HCT116 (cell line): ENCODE measurements around the gene PRKN.

ENCODE experiments used
- CEBPB ChIP-seq: IDR thresholded peaks from 2 replicates; pipeline ENCODE4 v1.6.1; 2012; ENCODE audit warnings: low read depth
- POLR2A ChIP-seq: IDR thresholded peaks from 2 replicates; pipeline ENCODE4 v1.7.0; 2011; ENCODE audit warnings: borderline replicate concordance; ENCODE audit not compliant: insufficient read depth, insufficient read length; ENCODE audit errors: extremely low read depth
- ZNF274 ChIP-seq: fragments of 200-500 bp; sonication (Bioruptor generic); IDR thresholded peaks from 2 replicates; pipeline ENCODE4 v1.6.1; 2014; ENCODE audit warnings: mild to moderate bottlenecking, low read depth, low read length, inconsistent platforms
- TF ChIP-seq, protein P1 (sequence below), 3 experiments: fragments of 200-600 bp in 1 of 3; sonication (generic) in 1 of 3; IDR thresholded peaks in 2 of 3; conservative IDR thresholded peaks in 1 of 3; 2 replicates each; pipeline ENCODE4 v1.5.1; 2012 to 2017; ENCODE audit warnings: low read depth in 2 of 3, low read length in 2 of 3, antibody characterized with exemption in 1 of 3, borderline replicate concordance in 1 of 3, control low read depth in 1 of 3, mild to moderate bottlenecking in 1 of 3, mixed read lengths in 1 of 3, mixed run types in 1 of 3, moderate library complexity in 1 of 3; ENCODE audit not compliant: insufficient read depth in 1 of 3
- TF ChIP-seq, protein P2 (sequence below): IDR thresholded peaks from 2 replicates; pipeline ENCODE4 v1.6.1; 2012
- TF ChIP-seq, protein P3 (sequence below): IDR thresholded peaks from 2 replicates; pipeline ENCODE4 v1.6.1; 2012; ENCODE audit warnings: low read depth

DNA sequence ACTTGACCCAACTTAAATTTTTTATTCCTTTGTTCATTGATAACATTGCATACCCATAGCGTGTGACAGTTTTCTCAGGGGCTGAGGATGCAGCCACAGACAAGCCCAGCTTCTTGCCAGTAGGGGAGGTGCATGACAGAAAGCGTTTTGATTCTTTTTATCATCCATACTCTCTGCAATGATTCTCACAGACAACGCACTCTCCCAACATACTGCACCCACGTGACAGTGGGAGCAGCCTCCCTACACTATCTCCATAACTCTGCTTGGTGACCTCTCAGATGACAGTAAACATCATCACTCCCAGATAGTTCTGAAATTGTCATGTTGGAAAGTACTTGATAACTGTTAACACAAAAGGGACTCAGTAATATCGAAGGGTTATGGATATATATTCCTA lies 972.5 kb downstream of the PRKN start:
- no peak for TF ChIP-seq ZNF274
- TF ChIP-seq, protein P1, sequence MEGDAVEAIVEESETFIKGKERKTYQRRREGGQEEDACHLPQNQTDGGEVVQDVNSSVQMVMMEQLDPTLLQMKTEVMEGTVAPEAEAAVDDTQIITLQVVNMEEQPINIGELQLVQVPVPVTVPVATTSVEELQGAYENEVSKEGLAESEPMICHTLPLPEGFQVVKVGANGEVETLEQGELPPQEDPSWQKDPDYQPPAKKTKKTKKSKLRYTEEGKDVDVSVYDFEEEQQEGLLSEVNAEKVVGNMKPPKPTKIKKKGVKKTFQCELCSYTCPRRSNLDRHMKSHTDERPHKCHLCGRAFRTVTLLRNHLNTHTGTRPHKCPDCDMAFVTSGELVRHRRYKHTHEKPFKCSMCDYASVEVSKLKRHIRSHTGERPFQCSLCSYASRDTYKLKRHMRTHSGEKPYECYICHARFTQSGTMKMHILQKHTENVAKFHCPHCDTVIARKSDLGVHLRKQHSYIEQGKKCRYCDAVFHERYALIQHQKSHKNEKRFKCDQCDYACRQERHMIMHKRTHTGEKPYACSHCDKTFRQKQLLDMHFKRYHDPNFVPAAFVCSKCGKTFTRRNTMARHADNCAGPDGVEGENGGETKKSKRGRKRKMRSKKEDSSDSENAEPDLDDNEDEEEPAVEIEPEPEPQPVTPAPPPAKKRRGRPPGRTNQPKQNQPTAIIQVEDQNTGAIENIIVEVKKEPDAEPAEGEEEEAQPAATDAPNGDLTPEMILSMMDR (IDR thresholded peaks at IDR 0.05 in 2 of 3, conservative IDR thresholded peaks at IDR 0.05 in 1 of 3; ENCODE audit: borderline replicate concordance in 1 of 3, insufficient read depth in 1 of 3, low read depth in 2 of 3, low read length in 2 of 3), result no peak
- TF ChIP-seq, protein P2, sequence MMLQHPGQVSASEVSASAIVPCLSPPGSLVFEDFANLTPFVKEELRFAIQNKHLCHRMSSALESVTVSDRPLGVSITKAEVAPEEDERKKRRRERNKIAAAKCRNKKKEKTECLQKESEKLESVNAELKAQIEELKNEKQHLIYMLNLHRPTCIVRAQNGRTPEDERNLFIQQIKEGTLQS, result no peak
- TF ChIP-seq, protein P3, sequence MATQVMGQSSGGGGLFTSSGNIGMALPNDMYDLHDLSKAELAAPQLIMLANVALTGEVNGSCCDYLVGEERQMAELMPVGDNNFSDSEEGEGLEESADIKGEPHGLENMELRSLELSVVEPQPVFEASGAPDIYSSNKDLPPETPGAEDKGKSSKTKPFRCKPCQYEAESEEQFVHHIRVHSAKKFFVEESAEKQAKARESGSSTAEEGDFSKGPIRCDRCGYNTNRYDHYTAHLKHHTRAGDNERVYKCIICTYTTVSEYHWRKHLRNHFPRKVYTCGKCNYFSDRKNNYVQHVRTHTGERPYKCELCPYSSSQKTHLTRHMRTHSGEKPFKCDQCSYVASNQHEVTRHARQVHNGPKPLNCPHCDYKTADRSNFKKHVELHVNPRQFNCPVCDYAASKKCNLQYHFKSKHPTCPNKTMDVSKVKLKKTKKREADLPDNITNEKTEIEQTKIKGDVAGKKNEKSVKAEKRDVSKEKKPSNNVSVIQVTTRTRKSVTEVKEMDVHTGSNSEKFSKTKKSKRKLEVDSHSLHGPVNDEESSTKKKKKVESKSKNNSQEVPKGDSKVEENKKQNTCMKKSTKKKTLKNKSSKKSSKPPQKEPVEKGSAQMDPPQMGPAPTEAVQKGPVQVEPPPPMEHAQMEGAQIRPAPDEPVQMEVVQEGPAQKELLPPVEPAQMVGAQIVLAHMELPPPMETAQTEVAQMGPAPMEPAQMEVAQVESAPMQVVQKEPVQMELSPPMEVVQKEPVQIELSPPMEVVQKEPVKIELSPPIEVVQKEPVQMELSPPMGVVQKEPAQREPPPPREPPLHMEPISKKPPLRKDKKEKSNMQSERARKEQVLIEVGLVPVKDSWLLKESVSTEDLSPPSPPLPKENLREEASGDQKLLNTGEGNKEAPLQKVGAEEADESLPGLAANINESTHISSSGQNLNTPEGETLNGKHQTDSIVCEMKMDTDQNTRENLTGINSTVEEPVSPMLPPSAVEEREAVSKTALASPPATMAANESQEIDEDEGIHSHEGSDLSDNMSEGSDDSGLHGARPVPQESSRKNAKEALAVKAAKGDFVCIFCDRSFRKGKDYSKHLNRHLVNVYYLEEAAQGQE, result no peak
- TF ChIP-seq POLR2A, result no peak
- TF ChIP-seq CEBPB, result no peak
